ENCODE results near the gene PDIA4. TPM values are rescaled to one million over a fixed set of nuclear protein-coding genes. Genes with fewer than 3 reads are reported as not detected.

PDIA4 gene
- total and polyA plus RNA-seq, 11 donors, result 8.4 to 84.4 (median 33.1) TPM

- no peaks in the 10 kb centered on the region for H3K27me3 ChIP-seq
- TF ChIP-seq POLR2A (IDR thresholded peaks at IDR 0.05) (no peak), CTCF (IDR thresholded peaks at IDR 0.05) (no peak)
- H3K4me1 ChIP-seq, result no peaks in the 10 kb centered on the region
- H3K27ac ChIP-seq, result no peak overlapping the region
- no peak overlapping the region for H3K4me3 ChIP-seq
- intact Hi-C loops (cut with DNase I), result no loop called here
- H3K9me3 ChIP-seq, result no peaks in the 10 kb centered on the region
- ATAC-seq (no peak), DNase-seq (no peak)
- H3K36me3 ChIP-seq, result peaks cover 0 to 9% (median 0%) of the 10 kb centered on the region in 9 donors
- WGBS, 4 donors, result 83 to 91% (median 85%) methylated on average over 4 of the region's 4 CpGs
Measured at GRCh38 chr7:148997497-148997896, 30.8 kb downstream of the PDIA4 start.

GRCh38 chr7:148994576-148994975 lies 33.7 kb downstream of the PDIA4 start:
- no peak for ATAC-seq
- H3K27me3 ChIP-seq, result no peaks in the 10 kb centered on the region
- no peaks in the 10 kb centered on the region for H3K9me3 ChIP-seq
- no peak for TF ChIP-seq POLR2A (IDR thresholded peaks at IDR 0.05)
- TF ChIP-seq CTCF (IDR thresholded peaks at IDR 0.05), result no peak
- H3K27ac ChIP-seq, result no peak overlapping the region
- no peak overlapping the region for H3K4me3 ChIP-seq
- H3K36me3 ChIP-seq, result no peaks in the 10 kb centered on the region
- DNase-seq, result no peak
- intact Hi-C loops (cut with DNase I), result no loop called here
- WGBS, 4 donors, result 75 to 88% (median 79%) methylated on average over 3 of the region's 3 CpGs
- no peaks in the 10 kb centered on the region for H3K4me1 ChIP-seq

- DNase-seq, result no peak
- 89 to 95% (median 93%) methylated on average over 8 of the region's 8 CpGs for WGBS, 4 donors
- TF ChIP-seq CTCF (IDR thresholded peaks at IDR 0.05) (no peak), POLR2A (IDR thresholded peaks at IDR 0.05) (no peak)
- Histone ChIP-seq H3K9me3 (no peaks in the 10 kb centered on the region), H3K27ac (no peak overlapping the region), H3K4me3 (no peak overlapping the region), H3K36me3 (no peaks in the 10 kb centered on the region), H3K4me1 (peaks cover 0 to 4% (median 1%) of the 10 kb centered on the region in 12 donors), H3K27me3 (no peaks in the 10 kb centered on the region)
- intact Hi-C loops (cut with DNase I), result loop anchor here in 1 of 10 donors (2.0 kb wide), 1 partner anchor 58 kb away; no protein-coding TSS in a partner anchor
- no peak for ATAC-seq
Measured at GRCh38 chr7:148993193-148993592, 35.1 kb downstream of the PDIA4 start.

GRCh38 chr7:148991536-148991935 lies 36.8 kb downstream of the PDIA4 start:
- intact Hi-C loops (cut with DNase I), result no loop called here
- 47 to 63% (median 52%) methylated on average over 1 of the region's 1 CpG for WGBS, 4 donors
- Histone ChIP-seq H3K4me1 (peaks cover 0 to 17% (median 5%) of the 10 kb centered on the region in 12 donors), H3K36me3 (no peaks in the 10 kb centered on the region), H3K27me3 (no peaks in the 10 kb centered on the region), H3K4me3 (no peak overlapping the region), H3K9me3 (no peaks in the 10 kb centered on the region), H3K27ac (no peak overlapping the region)
- TF ChIP-seq POLR2A (IDR thresholded peaks at IDR 0.05), result no peak
- TF ChIP-seq CTCF (IDR thresholded peaks at IDR 0.05), result no peak
- ATAC-seq (no peak), DNase-seq (no peak)

All from heart left ventricle (tissue), 16 donors.